K562 (cell line): Measurements from ENCODE around the gene RAD17. TPM values are rescaled to one million over a fixed set of nuclear protein-coding genes. Genes with fewer than 3 reads are reported as not detected.

Experiments
- BRD4 ChIP-seq: fragments of 200-600 bp; sonication (generic); IDR thresholded peaks from 2 replicates; pipeline ENCODE4 v1.6.1; 2017; ENCODE audit warnings: inconsistent platforms
- CBFA2T2 ChIP-seq: fragments of 450-650 bp; conservative IDR thresholded peaks from 2 replicates; pipeline ENCODE4 v1.6.1; 2017; ENCODE audit warnings: mild to moderate bottlenecking
- CHD2 ChIP-seq: IDR thresholded peaks from 2 replicates; pipeline ENCODE4 v1.6.1; 2011; ENCODE audit warnings: low read depth, low read length
- E2F6 ChIP-seq, 2 experiments: IDR thresholded peaks; 2 replicates each; pipeline ENCODE4 v1.6.1; 2011; ENCODE audit warnings: borderline replicate concordance in 1 of 2, control low read depth in 1 of 2, low read depth in 1 of 2, low read length in 1 of 2, mild to moderate bottlenecking in 1 of 2, mixed read lengths in 1 of 2, moderate library complexity in 1 of 2; ENCODE audit not compliant: insufficient read depth in 1 of 2, insufficient read length in 1 of 2, poor library complexity in 1 of 2, severe bottlenecking in 1 of 2; ENCODE audit errors: extremely low read depth in 1 of 2
- EGR1 ChIP-seq: fragments of 450-650 bp; conservative IDR thresholded peaks from 2 replicates; pipeline ENCODE4 v1.6.1; 2017; ENCODE audit warnings: mild to moderate bottlenecking
- ELF1 ChIP-seq: fragments of 200-800 bp; sonication (Bioruptor generic); IDR thresholded peaks from 2 replicates; pipeline ENCODE4 v1.6.1; 2016; ENCODE audit warnings: missing genetic modification characterization, missing compliant biosample characterization
- ETS2 ChIP-seq: IDR thresholded peaks from 2 replicates; pipeline ENCODE4 v1.6.1; 2016; ENCODE audit warnings: borderline replicate concordance, missing genetic modification characterization, mild to moderate bottlenecking, moderate library complexity, missing compliant biosample characterization; ENCODE audit not compliant: poor library complexity, severe bottlenecking
- GTF2A2 ChIP-seq: IDR thresholded peaks from 2 replicates; pipeline ENCODE4 v1.6.1; 2016; ENCODE audit warnings: mild to moderate bottlenecking, missing genetic modification characterization, missing compliant biosample characterization
- HIVEP1 ChIP-seq: fragments of 250-450 bp; sonication (Bioruptor Pico); IDR thresholded peaks from 2 replicates; pipeline ENCODE4 v1.4.0; 2020; ENCODE audit warnings: mild to moderate bottlenecking
- HNRNPK ChIP-seq: fragments of 200-400 bp; formaldehyde crosslinking; IDR thresholded peaks from one replicate; pipeline ENCODE4 v1.6.1; 2018; ENCODE audit warnings: mild to moderate bottlenecking, low read depth, low read length; ENCODE audit not compliant: poor library complexity, severe bottlenecking
- MTA1 ChIP-seq: fragments of 450-650 bp; IDR thresholded peaks from 2 replicates; pipeline ENCODE4 v1.6.1; 2017; ENCODE audit warnings: borderline replicate concordance
- NCOR1 ChIP-seq: fragments of 450-650 bp; IDR thresholded peaks from 2 replicates; pipeline ENCODE4 v1.6.1; 2016; ENCODE audit warnings: mild to moderate bottlenecking, moderate library complexity
- PTBP1 ChIP-seq: fragments of 200-400 bp; formaldehyde crosslinking; IDR thresholded peaks from 2 replicates; pipeline ENCODE4 v1.6.1; 2017; ENCODE audit warnings: low read depth, low read length
- PURB ChIP-seq: sonication (generic); formaldehyde crosslinking; IDR thresholded peaks from 2 replicates; pipeline ENCODE4 v1.9.0; 2021; ENCODE audit warnings: low read depth, mild to moderate bottlenecking, missing genetic modification reagents
- TCFL5 ChIP-seq: fragments of 250-450 bp; sonication (Bioruptor Pico); conservative IDR thresholded peaks from 2 replicates; pipeline ENCODE4 v1.6.1; 2021; ENCODE audit warnings: mild to moderate bottlenecking, moderate library complexity, matching md5 sums
- TSC22D4 ChIP-seq: fragments of 450-650 bp; IDR thresholded peaks from 2 replicates; pipeline ENCODE4 v1.6.1; 2016; ENCODE audit warnings: missing genetic modification characterization, missing biosample characterization, control low read depth
- polyA plus RNA-seq, 8 experiments: library from polyadenylated mRNA; depleted of rRNA in 4 of 8; stranded (reverse) in 5 of 8; unstranded in 3 of 8; fragments of >200 nt; fragmentation: Nextera tagmentation in 2 of 8; fragmentation: Illumina TruSeq in 1 of 8; extraction: Ambion mirVana in 2 of 8; extraction: Trizol in 1 of 8; gene quantifications; 2 replicates each; pipeline versions ENCODE4 v1.2.1 to v1.2.3, GENCODE V29; 2011 to 2014; ENCODE audit warnings: inconsistent platforms in 1 of 8, missing spikeins in 1 of 8
- total RNA-seq, 7 experiments: library from RNA; depleted of rRNA in 6 of 7; stranded (reverse); fragments of >200 nt in 6 of 7; fragmentation: Illumina TruSeq in 2 of 7; extraction: Trizol in 2 of 7; gene quantifications; 2 replicates each; pipeline versions ENCODE4 v1.2.1 to v1.2.3, GENCODE V29; 2011 to 2021; ENCODE audit warnings: low replicate concordance in 1 of 7
- TF ChIP-seq, protein P1 (sequence below): fragments of 200-800 bp; sonication (Bioruptor generic); IDR thresholded peaks from 2 replicates; pipeline ENCODE4 v1.6.1; 2017; ENCODE audit warnings: missing genetic modification characterization, missing compliant biosample characterization
- TF ChIP-seq, protein P2 (sequence below): fragments of 250-450 bp; sonication (Bioruptor Pico); IDR thresholded peaks from 2 replicates; pipeline ENCODE4 v1.4.0; 2020; ENCODE audit warnings: mild to moderate bottlenecking
- TF ChIP-seq, protein P3 (sequence below): sonication (generic); formaldehyde crosslinking; IDR thresholded peaks from 2 replicates; pipeline ENCODE4 v1.8.1; 2023; ENCODE audit warnings: mild to moderate bottlenecking, missing genetic modification reagents

Gene RAD17
- total and polyA plus RNA-seq, 9 of the 15 experiments (the other 6 are each of a cell fraction or from before 2014, with no cell fraction given), result 21.1 to 50.1 (median 40.1) TPM

DNA sequence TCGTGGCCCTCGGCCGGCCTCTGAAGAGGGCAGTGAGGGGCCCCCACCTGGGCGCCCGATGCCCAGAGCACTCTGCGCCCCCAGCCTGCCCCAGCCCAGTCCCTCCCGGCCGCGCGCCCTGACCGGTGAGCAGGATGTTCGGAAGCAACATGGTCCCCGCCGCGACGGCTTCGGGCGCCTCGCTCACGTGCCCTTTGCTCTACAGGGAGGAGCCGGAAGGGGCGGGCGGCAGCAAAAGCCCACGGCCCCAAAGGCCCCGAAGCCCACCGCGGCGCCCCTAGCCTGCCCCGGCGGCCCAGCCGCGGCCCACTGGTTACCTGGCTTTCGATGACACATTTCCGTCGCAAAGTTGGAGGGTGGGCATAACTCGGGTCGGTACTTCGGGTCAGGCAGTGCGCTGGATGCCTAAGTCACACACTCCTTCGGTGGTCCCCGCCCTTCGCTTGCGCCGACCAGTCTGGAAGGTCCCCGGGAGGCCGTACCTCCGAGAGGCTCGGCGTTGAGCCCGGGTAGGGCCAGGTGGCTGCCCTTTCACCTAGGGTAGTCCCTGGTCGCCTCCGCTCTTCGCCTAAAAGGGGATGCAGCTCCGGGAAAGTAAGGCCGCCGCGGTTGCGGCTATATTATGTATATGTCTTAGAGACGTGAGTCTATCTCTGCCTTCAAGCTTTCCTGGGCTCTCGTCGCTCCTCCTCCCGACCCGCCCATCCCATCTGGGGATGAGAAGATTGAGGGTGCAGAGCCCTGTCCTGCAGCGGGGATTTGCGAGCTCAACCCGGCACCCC is at the start of gene RAD17, which contains the start of the genes AK6 and TAF9 (continued):
- TF ChIP-seq TCFL5 (CRISPR knock-in tag) (0 out of 2 replicates have a peak, but pooled peaks have one; percentile 2), MTA1 (peak; percentile 97), HNRNPK (peak; percentile 65), NCOR1 (peak; percentile 68), ETS2 (tag) (no peak), ELF1 (tag) (peak; percentile 87), EGR1 (peak; percentile 49), CHD2 (0 out of 2 replicates have a peak, but pooled peaks have one; percentile 32), E2F6 (IDR thresholded peaks at IDR 0.05; ENCODE audit: borderline replicate concordance in 1 of 2, extremely low read depth in 1 of 2, insufficient read depth in 1 of 2, insufficient read length in 1 of 2, low read depth in 1 of 2, low read length in 1 of 2, poor library complexity in 1 of 2, severe bottlenecking in 1 of 2) (peak; percentile 82 to 85), HIVEP1 (CRISPR knock-in tag) (no peak), PURB (CRISPR knock-in tag) (no peak), GTF2A2 (no peak; the same call in 1 of the 2 replicates), BRD4 (no peak; the same call in 1 of the 2 replicates), CBFA2T2 (peak; percentile 47; the same call in 1 of the 2 replicates), TSC22D4 (tag) (no peak), PTBP1 (no peak)
- TF ChIP-seq, protein P1, sequence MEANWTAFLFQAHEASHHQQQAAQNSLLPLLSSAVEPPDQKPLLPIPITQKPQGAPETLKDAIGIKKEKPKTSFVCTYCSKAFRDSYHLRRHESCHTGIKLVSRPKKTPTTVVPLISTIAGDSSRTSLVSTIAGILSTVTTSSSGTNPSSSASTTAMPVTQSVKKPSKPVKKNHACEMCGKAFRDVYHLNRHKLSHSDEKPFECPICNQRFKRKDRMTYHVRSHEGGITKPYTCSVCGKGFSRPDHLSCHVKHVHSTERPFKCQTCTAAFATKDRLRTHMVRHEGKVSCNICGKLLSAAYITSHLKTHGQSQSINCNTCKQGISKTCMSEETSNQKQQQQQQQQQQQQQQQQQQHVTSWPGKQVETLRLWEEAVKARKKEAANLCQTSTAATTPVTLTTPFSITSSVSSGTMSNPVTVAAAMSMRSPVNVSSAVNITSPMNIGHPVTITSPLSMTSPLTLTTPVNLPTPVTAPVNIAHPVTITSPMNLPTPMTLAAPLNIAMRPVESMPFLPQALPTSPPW (CRISPR knock-in tag), result peak; percentile 98
- TF ChIP-seq, protein P2, sequence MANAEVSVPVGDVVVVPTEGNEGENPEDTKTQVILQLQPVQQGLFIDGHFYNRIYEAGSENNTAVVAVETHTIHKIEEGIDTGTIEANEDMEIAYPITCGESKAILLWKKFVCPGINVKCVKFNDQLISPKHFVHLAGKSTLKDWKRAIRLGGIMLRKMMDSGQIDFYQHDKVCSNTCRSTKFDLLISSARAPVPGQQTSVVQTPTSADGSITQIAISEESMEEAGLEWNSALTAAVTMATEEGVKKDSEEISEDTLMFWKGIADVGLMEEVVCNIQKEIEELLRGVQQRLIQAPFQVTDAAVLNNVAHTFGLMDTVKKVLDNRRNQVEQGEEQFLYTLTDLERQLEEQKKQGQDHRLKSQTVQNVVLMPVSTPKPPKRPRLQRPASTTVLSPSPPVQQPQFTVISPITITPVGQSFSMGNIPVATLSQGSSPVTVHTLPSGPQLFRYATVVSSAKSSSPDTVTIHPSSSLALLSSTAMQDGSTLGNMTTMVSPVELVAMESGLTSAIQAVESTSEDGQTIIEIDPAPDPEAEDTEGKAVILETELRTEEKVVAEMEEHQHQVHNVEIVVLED, result peak; percentile 40
- TF ChIP-seq, protein P3, sequence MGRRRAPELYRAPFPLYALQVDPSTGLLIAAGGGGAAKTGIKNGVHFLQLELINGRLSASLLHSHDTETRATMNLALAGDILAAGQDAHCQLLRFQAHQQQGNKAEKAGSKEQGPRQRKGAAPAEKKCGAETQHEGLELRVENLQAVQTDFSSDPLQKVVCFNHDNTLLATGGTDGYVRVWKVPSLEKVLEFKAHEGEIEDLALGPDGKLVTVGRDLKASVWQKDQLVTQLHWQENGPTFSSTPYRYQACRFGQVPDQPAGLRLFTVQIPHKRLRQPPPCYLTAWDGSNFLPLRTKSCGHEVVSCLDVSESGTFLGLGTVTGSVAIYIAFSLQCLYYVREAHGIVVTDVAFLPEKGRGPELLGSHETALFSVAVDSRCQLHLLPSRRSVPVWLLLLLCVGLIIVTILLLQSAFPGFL, result no peak
